IMR-90 (cell line): ENCODE data around the gene CANT1.

Source experiments
- CTCF ChIP-seq: conservative IDR thresholded peaks from 2 replicates; pipeline ENCODE4 v1.5.1; 2012; ENCODE audit warnings: mild to moderate bottlenecking, low read depth, low read length, improper control_type of control experiment
- FOS ChIP-seq: fragments of 150-350 bp; IDR thresholded peaks from 2 replicates; pipeline ENCODE4 v1.6.1; 2016; ENCODE audit warnings: low read depth, low read length
- MAFK ChIP-seq: IDR thresholded peaks from 2 replicates; pipeline ENCODE4 v1.6.1; 2012; ENCODE audit warnings: low read depth, low read length, improper control_type of control experiment
- MAZ ChIP-seq: IDR thresholded peaks from 2 replicates; pipeline ENCODE4 v1.6.1; 2012; ENCODE audit warnings: low read depth, mild to moderate bottlenecking, low read length, improper control_type of control experiment, moderate library complexity, borderline replicate concordance
- MXI1 ChIP-seq: IDR thresholded peaks from 2 replicates; pipeline ENCODE4 v1.6.1; 2012; ENCODE audit warnings: low read depth, mild to moderate bottlenecking, low read length, moderate library complexity, borderline replicate concordance
- POLR2A ChIP-seq: IDR thresholded peaks from 2 replicates; pipeline ENCODE4 v1.6.1; 2012; ENCODE audit warnings: mild to moderate bottlenecking, low read depth, low read length
- RAD21 ChIP-seq: IDR thresholded peaks from 2 replicates; pipeline ENCODE4 v1.6.1; 2012; ENCODE audit warnings: low read length, improper control_type of control experiment
- SMC3 ChIP-seq: fragments of 150-350 bp; IDR thresholded peaks from 2 replicates; pipeline ENCODE4 v1.6.1; 2016; ENCODE audit warnings: low read depth, mild to moderate bottlenecking, antibody characterized with exemption, low read length, moderate library complexity

DNA sequence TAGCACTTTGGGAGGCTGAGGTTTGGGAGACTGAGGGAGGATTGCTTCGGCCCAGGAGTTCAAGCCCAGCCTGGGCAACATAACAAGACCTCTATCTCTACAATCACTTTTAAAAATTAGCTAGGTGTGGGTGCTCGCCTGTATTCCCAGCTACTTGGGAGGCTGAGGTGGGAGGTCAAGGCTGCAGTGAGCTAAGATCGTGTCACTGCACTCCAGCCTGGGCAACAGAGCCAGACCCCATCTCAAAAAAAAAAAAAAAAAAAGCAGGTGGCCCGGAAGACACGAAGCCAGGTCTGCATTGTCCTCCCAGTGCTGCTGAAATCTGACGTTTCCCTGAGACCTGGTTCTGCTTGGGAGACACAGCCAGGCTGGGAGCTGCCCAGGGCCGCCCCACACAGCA is 65.5 kb downstream of the CANT1 start:
- TF ChIP-seq FOS (no peak), SMC3 (no peak), POLR2A (no peak), MAZ (no peak), CTCF (no peak), RAD21 (no peak), MAFK (no peak), MXI1 (no peak)
